CD14-positive monocyte (primary cell): Measurements from ENCODE around the gene TSPAN32. TPM values are rescaled to one million over a fixed set of nuclear protein-coding genes. Genes with fewer than 3 reads are reported as not detected.
A peak's percentile ranks its signal among the peaks of the same experiment; 100 is the strongest.

Experiments used
- DNase-seq, 3 donors: peaks; one replicate each; pipeline ENCODE4 v3.0.0-alpha.2; 2011 to 2022
- H2AFZ ChIP-seq: 2 replicates; pipeline ENCODE4 v1.6.0; 2012; ENCODE audit warnings: mild to moderate bottlenecking, low read depth, low read length, inconsistent platforms; ENCODE audit not compliant: insufficient read depth, poor library complexity, severe bottlenecking
- H3K27ac ChIP-seq, 2 donors: 1 replicate in 1 of 2; 2 replicates in 1 of 2; pipeline ENCODE4 v1.5.1; 2012 to 2013; ENCODE audit warnings: low read length in 2 of 2, control low read depth in 1 of 2, inconsistent platforms in 1 of 2, low read depth in 1 of 2, mild to moderate bottlenecking in 1 of 2
- H3K27me3 ChIP-seq, 2 donors: one replicate each; pipeline versions ENCODE4 v1.6.0 to v1.6.1; 2011 to 2013; ENCODE audit warnings: low read length in 2 of 2; ENCODE audit not compliant: control insufficient read depth in 2 of 2, insufficient read depth in 2 of 2
- H3K36me3 ChIP-seq, 2 donors: replicated peaks in 1 of 2; 1 replicate in 1 of 2; 2 replicates in 1 of 2; pipeline versions ENCODE4 v1.5.1 to v1.6.1; 2012 to 2013; ENCODE audit warnings: low read length in 2 of 2, control low read depth in 1 of 2, inconsistent platforms in 1 of 2, mild to moderate bottlenecking in 1 of 2; ENCODE audit not compliant: insufficient read depth in 2 of 2, control insufficient read depth in 1 of 2
- H3K4me1 ChIP-seq, 2 donors: 1 replicate in 1 of 2; 2 replicates in 1 of 2; pipeline versions ENCODE4 v1.5.1 to v1.6.1; 2012 to 2013; ENCODE audit warnings: low read length in 2 of 2, control low read depth in 1 of 2, inconsistent platforms in 1 of 2, mild to moderate bottlenecking in 1 of 2, moderate library complexity in 1 of 2; ENCODE audit not compliant: insufficient read depth in 2 of 2, control insufficient read depth in 1 of 2
- H3K4me2 ChIP-seq: replicated peaks from 2 replicates; pipeline ENCODE3; 2012; ENCODE audit warnings: low read length, moderate library complexity, mild to moderate bottlenecking; ENCODE audit not compliant: poor library complexity, severe bottlenecking; ENCODE audit errors: extremely low read depth
- H3K4me3 ChIP-seq, 3 experiments: fragments of 200-600 bp in 1 of 3; sonication (generic) in 1 of 3; replicated peaks in 1 of 3; 1 replicate in 2 of 3; 2 replicates in 1 of 3; pipeline ENCODE4 v1.5.1; 2011 to 2013; ENCODE audit warnings: low read length in 3 of 3, mild to moderate bottlenecking in 3 of 3, control low read depth in 2 of 3, low read depth in 2 of 3, inconsistent platforms in 1 of 3, moderate library complexity in 1 of 3
- H3K79me2 ChIP-seq: 2 replicates; pipeline ENCODE4 v1.6.0; 2012; ENCODE audit warnings: mild to moderate bottlenecking, control low read depth, inconsistent platforms, low read length, moderate library complexity; ENCODE audit not compliant: insufficient read depth
- H3K9ac ChIP-seq: 2 replicates; pipeline ENCODE4 v1.6.0; 2017; ENCODE audit warnings: low read length, mild to moderate bottlenecking; ENCODE audit not compliant: insufficient read depth, poor library complexity, severe bottlenecking
- H3K9me3 ChIP-seq, 2 donors: replicated peaks in 1 of 2; 1 replicate in 1 of 2; 2 replicates in 1 of 2; pipeline versions ENCODE4 v1.5.1 to v1.6.1; 2012 to 2013; ENCODE audit warnings: low read length in 2 of 2, control low read depth in 1 of 2; ENCODE audit not compliant: control insufficient read depth in 1 of 2, insufficient read depth in 1 of 2
- H4K20me1 ChIP-seq: 2 replicates; pipeline ENCODE4 v1.6.0; 2012; ENCODE audit warnings: mild to moderate bottlenecking, low read length, control low read depth, moderate library complexity; ENCODE audit not compliant: insufficient read depth
- H3K27ac Mint-ChIP-seq, 7 donors: one replicate each; pipeline ENCODE4 v1.8.0; 2020; ENCODE audit warnings: mild to moderate bottlenecking in 7 of 7, mixed read lengths in 7 of 7, moderate library complexity in 6 of 7, inconsistent platforms in 2 of 7
- H3K27me3 Mint-ChIP-seq, 3 donors: one replicate each; pipeline ENCODE4 v1.8.0; 2021 to 2022; ENCODE audit warnings: low read depth in 3 of 3, mild to moderate bottlenecking in 3 of 3, mixed read lengths in 3 of 3, moderate library complexity in 3 of 3, inconsistent platforms in 1 of 3
- H3K36me3 Mint-ChIP-seq, 2 donors: one replicate each; pipeline ENCODE4 v1.8.0; 2020; ENCODE audit warnings: mixed read lengths in 2 of 2, inconsistent platforms in 1 of 2, mild to moderate bottlenecking in 1 of 2
- H3K4me1 Mint-ChIP-seq: one replicate; pipeline ENCODE4 v1.8.0; 2020; ENCODE audit warnings: mild to moderate bottlenecking, mixed read lengths
- H3K4me3 Mint-ChIP-seq, 2 donors: one replicate each; pipeline ENCODE4 v1.8.0; 2020; ENCODE audit warnings: mild to moderate bottlenecking in 2 of 2, mixed read lengths in 2 of 2, moderate library complexity in 1 of 2
- H3K9me3 Mint-ChIP-seq, 7 donors: one replicate each; pipeline ENCODE4 v1.8.0; 2020 to 2022; ENCODE audit warnings: mixed read lengths in 7 of 7, mild to moderate bottlenecking in 6 of 7, moderate library complexity in 6 of 7, inconsistent platforms in 2 of 7
- CTCF ChIP-seq: fragments of 200-600 bp; IDR thresholded peaks from one replicate; pipeline ENCODE4 v1.8.0; 2022; ENCODE audit warnings: antibody characterized with exemption, mild to moderate bottlenecking
- WGBS: methylation state at CpG from one replicate; pipeline ENCODE4 v1.1.5; 2013; ENCODE audit warnings: missing lambda C conversion rate; ENCODE audit not compliant: insufficient coverage; 5-methylcytosine and 5-hydroxymethylcytosine counted together
- intact Hi-C, 2 donors: fragments of 100-400 bp; cut with micrococcal nuclease; formaldehyde crosslinking; loops; one replicate each; pipeline versions ENCODE4 v1.15.0 to v1.15.1; 2023
- polyA plus RNA-seq, 3 donors: library from polyadenylated mRNA; depleted of rRNA in 1 of 3; unstranded in 2 of 3; stranded (reverse) in 1 of 3; fragments of 300-500 nt in 2 of 3; fragments of >200 nt in 1 of 3; fragmentation: Illumina TruSeq in 2 of 3; gene quantifications; 1 replicate in 2 of 3; 2 replicates in 1 of 3; pipeline ENCODE4 v1.2.3, GENCODE V29; 2012 to 2021

The TSPAN32 gene
- polyA plus RNA-seq, 3 donors, result 34.8 to 136 (median 82.5) TPM

- DNase-seq, result peak in 2 of 3 donors; percentile 14 to 20
- Histone ChIP-seq H3K27me3 (no peaks in the 10 kb centered on the region), H3K27ac (peak overlapping the region; percentile 87 to 91), H3K4me3 (peak overlapping the region; percentile 42 to 86 (median 76)), H3K4me1 (peaks cover 57 to 66% of the 10 kb centered on the region in 2 donors), H4K20me1 (peaks cover 63% of the 10 kb centered on the region), H2AFZ (peak overlapping the region; percentile 66), H3K9me3 (no peaks in the 10 kb centered on the region), H3K79me2 (peaks cover 74% of the 10 kb centered on the region), H3K9ac (peak overlapping the region; percentile 72), H3K4me2 (peak overlapping the region; percentile 99), H3K36me3 (peaks cover 29 to 34% of the 10 kb centered on the region in 2 donors)
- H3K27me3 Mint-ChIP-seq, result peaks cover 0 to 3% (median 0%) of the 10 kb centered on the region in 3 donors
- H3K36me3 Mint-ChIP-seq, result peaks cover 20 to 41% of the 10 kb centered on the region in 2 donors
- TF ChIP-seq CTCF, result no peak
- intact Hi-C loops, result loop anchor here in 1 of 2 donors (5.0 to 10.0 kb wide), 3 partner anchors 34 to 584 kb away; partner anchors contain the start of gene CDKN1C
- no peaks in the 10 kb centered on the region for H3K9me3 Mint-ChIP-seq
- peak overlapping the region; percentile 88 to 96 for H3K4me3 Mint-ChIP-seq
- H3K4me1 Mint-ChIP-seq, result peaks cover 62% of the 10 kb centered on the region
- 0% methylated on average over 17 of the region's 24 CpGs for WGBS
- H3K27ac Mint-ChIP-seq, result peak overlapping the region; percentile 87 to 96 (median 94)
Observed at GRCh38 chr11:2300936-2301630, 730 bp upstream of the TSPAN32 start.

GRCh38 chr11:2302306-2302895, 588 bp downstream of the TSPAN32 start:
- WGBS, result 0% methylated on average over 11 of the region's 16 CpGs
- Mint-ChIP-seq H3K4me1 (peaks cover 67% of the 10 kb centered on the region), H3K36me3 (peaks cover 16 to 33% of the 10 kb centered on the region in 2 donors), H3K27me3 (peaks cover 0 to 1% (median 0%) of the 10 kb centered on the region in 3 donors), H3K9me3 (no peaks in the 10 kb centered on the region), H3K4me3 (peak overlapping the region; percentile 88 to 96), H3K27ac (peak overlapping the region; percentile 87 to 96 (median 94))
- H3K27ac ChIP-seq, result peak overlapping the region; percentile 87 to 91
- peaks cover 68 to 80% of the 10 kb centered on the region in 2 donors for H3K4me1 ChIP-seq
- peak; percentile 24 to 40 (median 31) for DNase-seq
- H3K4me3 ChIP-seq, result peak overlapping the region; percentile 42 to 86 (median 76)
- H3K27me3 ChIP-seq, result no peaks in the 10 kb centered on the region
- H3K4me2 ChIP-seq, result peak overlapping the region; percentile 99
- H2AFZ ChIP-seq, result peak overlapping the region; percentile 66
- no peak for TF ChIP-seq CTCF
- H4K20me1 ChIP-seq, result peaks cover 62% of the 10 kb centered on the region
- intact Hi-C loops, result loop anchor here in 1 of 2 donors (1.0 to 10.0 kb wide), 5 partner anchors 35 to 582 kb away; partner anchors contain the start of genes CDKN1C and TSSC4
- H3K79me2 ChIP-seq, result peaks cover 81% of the 10 kb centered on the region
- peak overlapping the region; percentile 72 for H3K9ac ChIP-seq
- peaks cover 21% of the 10 kb centered on the region in 2 donors for H3K36me3 ChIP-seq
- no peaks in the 10 kb centered on the region for H3K9me3 ChIP-seq
